ENCODE results near the gene CSF3.

GRCh38 chr17:40025559-40025958, 10.3 kb downstream of the CSF3 start:
- no peak for TF ChIP-seq ESRRG (CRISPR knock-in tag; IDR thresholded peaks at IDR 0.05)
- no peak for TF ChIP-seq PATZ1 (CRISPR knock-in tag; IDR thresholded peaks at IDR 0.05; ENCODE audit: borderline replicate concordance)
- TF ChIP-seq ZNF565 (CRISPR knock-in tag; conservative IDR thresholded peaks at IDR 0.05; ENCODE audit: low read depth) = no peak
- no peak for TF ChIP-seq RARB (CRISPR knock-in tag; IDR thresholded peaks at IDR 0.05)
- no peak for TF ChIP-seq OSR1 (CRISPR knock-in tag; IDR thresholded peaks at IDR 0.05)
- no peak for TF ChIP-seq ZFP3 (CRISPR knock-in tag; IDR thresholded peaks at IDR 0.05)
- no peak for TF ChIP-seq ZNF70 (CRISPR knock-in tag; IDR thresholded peaks at IDR 0.05)
- TF ChIP-seq TSHZ2 (CRISPR knock-in tag; IDR thresholded peaks at IDR 0.05) = no peak

Data from SK-N-SH treated with all-trans-retinoic acid at 6 μM for 48 hours (cell line).